ENCODE data around the gene METAP2.
A peak's percentile ranks its signal among the peaks of the same experiment; 100 is the strongest.
"Not testable (repeated sequence)": the region's sequence is repeated elsewhere in the genome, so short reads cannot be mapped to it uniquely, and the experiment has no call there.

Gene METAP2

DNA sequence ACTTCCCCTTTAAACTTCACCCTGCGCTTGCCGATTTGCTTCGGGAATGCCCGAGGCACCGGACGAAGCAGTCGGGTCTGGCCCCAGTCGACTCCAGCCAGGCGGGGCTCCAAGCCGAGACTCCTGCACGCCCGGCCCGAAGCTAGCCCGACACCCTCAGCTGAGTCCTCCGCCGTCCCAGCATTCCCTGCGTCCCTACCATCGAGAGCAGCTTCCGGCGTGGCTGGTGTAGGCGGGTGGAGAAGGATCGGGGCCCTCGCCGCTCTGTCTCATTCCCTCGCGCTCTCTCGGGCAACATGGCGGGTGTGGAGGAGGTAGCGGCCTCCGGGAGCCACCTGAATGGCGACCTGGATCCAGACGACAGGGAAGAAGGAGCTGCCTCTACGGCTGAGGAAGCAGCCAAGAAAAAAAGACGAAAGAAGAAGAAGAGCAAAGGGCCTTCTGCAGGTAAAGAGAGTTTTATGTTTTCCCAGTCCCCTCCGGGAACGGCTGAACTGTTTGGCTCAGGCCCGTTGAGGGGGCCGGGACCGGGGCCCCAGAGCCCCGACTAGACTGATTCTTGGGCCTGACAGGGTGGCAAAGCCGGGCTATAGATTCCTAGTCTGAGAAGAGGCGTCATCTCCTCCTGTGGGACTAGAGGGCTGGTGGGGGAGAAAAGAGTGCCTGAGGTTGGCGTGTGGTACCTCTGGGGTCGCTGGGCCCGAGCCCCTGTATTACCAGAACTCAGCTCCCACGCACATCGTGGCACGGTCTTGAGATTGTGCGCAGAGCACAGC is at the start of gene METAP2:
TSS of gene METAP2 (plus strand) at position 269 of the 776 bp plus-strand sequence. CDS start at position 297, 28 bp downstream.
- DNase-seq, result peak; percentile 88

DNA sequence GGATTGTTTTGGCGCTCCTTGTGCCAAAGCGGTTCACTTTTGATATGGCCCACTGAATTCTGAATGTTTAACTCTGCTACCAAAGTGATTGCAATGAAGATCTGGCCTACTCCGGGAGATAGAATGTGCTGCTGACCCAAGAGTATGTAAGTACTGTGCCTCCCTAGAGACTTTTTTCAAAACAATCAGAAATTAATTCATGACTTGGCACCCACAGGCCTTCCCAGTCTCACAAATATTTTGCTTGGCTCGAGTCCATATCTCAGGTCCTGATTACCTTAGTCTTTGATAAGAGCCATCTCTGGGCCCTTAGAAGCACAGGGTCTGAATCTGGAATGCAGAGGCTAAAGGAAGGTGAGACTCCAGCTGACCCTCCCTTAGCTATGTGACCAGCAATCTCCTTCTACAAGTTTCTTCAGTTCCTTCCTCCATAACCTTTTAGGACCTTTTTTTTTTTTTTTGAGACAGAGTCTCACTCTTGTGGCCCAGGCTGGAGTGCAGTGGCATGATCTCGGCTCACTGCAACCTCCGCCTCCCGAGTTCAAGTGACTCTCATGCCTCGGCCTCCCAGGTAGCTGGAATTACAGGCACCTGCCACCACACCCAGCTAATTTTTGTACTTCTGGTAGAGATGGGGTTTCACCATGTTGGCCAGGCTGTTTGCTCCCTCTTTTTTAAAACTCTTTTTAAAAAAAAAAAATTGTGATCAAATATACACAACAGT is 49.5 kb upstream of the METAP2 start:
- DNase-seq, result peak; percentile 94

DNA sequence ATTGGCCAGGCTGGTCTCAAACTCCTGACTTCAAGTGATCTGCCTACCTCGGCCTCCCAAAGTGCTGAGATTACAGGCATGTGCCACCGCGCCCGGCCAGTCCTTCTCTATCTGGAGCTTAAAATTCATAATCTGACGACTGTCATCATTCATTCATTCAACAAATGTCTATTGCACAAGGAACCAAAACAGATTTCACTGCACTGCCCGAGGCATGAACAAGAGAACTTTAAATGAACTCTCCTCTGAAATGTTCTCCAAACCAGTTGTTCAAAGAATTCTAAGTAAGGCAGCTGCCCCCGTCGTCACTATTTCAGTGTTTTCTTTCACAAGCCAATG is 44.8 kb upstream of the METAP2 start:
- no peak for DNase-seq

DNA sequence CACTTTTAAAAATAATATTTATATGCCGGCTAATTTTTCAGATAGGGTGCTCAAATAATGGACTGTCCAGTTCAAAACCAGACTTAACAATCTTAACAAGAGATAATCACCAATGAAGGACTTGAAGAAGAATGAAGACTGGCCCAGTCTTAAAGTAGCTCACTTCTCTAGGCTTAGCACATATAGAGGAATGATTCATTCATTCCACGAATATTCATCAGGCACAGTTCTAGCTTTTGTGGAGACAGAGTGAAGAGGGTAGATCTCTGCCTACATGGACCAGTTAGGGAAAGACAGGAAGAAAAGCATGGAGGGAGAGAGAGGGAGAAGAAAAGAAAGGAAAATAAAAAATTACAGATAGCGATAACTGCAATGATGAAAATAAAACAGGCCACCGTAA is 42.8 kb upstream of the METAP2 start:
- DNase-seq, result no peak

DNA sequence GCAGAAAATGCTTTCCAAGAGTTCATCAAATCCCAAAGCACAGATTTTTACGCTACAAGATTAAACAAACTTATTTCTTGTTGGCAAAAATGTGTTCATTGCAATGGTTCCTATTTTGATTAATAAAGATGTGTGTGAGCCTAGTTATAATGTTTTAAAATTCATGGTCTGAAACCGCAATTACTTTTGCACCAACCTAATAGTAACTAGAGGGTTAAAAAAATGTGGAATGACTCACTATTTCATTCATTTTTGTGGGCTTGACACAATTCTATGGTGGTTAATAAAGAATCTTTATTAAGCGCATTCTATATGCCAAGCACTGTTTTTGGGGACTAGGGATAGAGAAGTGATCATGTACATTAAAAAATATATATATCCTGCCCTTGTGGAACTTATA is 38.6 kb upstream of the METAP2 start:
- no peak for DNase-seq

DNA sequence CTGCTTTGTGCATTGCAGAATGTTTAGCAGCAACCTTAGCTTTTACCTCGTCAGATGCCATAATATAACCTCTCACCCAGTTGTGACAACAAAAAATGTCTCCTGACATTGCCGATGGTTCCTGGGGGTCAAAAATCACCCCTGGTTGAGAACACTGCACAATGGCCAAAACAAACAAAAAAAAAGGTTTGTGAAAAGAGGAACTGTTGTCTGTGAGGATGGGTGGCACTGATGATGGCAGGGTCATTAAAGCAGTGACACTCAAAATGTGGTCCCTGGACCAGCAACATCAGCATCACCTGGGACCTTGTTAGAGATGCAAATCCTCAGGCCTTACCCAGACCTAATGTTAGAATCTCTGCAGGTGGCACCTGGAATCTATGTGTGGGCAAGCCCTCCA is 36.4 kb upstream of the METAP2 start:
- no peak for DNase-seq

DNA sequence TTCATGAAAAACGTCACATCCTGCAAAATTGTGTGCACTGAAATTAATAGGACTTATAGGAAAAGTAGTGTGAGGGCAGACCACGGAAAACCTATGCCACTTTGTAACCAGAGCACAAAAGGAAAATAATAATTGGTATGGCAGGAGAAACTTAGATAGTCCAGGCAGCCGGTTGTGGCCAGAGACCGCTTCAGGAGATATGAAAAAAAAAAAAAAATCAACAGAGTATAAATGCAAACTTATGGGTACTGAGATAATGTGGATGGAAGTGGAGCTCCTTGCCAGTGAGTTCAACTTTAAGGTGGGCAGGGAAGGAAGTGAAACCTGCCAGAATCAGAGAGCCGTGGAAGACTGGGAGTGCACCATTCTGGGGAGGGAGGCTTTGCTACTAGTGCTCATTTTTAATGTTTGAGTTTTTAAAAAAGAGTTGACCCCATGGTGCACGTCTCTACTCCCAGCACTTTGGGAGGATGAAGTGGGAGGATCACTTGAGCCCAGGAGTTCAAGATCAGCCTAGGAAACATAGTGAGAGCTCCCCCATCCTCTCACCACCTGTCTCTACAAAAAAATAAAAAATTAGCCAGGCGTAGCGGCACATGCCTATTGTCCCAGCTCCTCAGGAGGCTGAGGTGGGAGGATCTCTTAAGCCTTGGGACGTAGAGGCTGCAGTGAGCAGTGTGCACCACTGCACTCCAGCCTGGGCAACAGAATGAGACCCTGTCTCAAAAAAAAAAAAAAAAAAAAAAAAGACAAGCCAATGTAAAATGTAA is 34.3 kb upstream of the METAP2 start:
- DNase-seq, result no peak

DNA sequence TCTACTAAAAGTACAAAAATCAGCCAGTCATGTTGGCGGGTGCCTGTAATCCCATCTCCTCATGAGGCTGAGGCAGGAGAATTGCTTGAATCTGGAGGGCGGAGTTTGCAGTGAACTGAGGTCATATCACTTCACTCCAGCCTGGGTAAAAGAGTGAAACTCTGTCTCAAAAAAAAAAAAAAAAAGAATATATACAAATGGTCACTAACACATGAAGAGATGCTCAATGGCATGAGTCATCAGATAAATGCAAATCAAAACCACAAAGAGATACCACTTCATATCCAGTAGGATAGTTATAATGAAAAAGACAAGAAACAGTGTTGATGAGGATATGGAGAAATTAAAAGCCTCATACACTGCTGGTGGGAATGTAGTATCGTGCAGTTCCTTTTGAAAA is 33.6 kb upstream of the METAP2 start:
- DNase-seq, result no peak

DNA sequence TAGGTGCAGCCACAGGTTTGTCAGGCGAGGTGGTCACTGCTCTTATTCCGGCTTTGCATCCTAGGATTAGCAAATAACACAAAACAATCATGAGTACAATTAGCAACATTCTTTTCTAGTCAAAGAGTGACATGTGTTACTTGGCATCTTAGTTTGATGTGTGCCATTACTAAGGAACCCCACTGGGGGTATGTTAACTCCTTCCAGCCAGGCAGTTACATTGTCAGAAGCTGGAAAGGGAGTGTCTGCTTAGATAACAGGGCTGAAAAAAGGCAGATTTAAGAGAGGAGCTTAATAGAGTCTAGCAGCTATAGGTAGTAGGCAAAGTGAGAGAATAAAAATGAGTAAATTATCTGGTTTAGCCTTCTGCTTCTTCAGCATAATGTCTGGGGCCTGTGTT is 30.5 kb upstream of the METAP2 start:
- no peak for DNase-seq

DNA sequence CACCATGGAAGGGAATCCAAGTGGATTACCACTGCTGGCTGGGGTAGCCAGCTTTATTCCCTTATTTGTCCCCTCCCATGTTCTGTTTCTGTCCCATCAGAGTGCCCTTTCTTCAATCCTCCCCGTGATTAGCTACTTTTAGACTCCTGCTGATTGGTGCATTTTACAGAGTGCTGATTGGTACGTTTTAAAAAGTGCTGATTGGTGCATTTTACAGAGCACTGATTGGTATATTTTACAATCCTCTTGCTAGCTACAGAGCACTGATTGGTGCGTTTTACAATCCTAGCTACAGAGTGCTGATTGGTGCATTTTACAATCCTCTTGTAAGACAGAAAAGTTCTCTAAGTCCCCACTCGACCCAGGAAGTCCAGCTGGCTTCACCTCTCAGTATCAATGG is 28.9 kb upstream of the METAP2 start:
- not testable (repeated sequence) for DNase-seq

DNA sequence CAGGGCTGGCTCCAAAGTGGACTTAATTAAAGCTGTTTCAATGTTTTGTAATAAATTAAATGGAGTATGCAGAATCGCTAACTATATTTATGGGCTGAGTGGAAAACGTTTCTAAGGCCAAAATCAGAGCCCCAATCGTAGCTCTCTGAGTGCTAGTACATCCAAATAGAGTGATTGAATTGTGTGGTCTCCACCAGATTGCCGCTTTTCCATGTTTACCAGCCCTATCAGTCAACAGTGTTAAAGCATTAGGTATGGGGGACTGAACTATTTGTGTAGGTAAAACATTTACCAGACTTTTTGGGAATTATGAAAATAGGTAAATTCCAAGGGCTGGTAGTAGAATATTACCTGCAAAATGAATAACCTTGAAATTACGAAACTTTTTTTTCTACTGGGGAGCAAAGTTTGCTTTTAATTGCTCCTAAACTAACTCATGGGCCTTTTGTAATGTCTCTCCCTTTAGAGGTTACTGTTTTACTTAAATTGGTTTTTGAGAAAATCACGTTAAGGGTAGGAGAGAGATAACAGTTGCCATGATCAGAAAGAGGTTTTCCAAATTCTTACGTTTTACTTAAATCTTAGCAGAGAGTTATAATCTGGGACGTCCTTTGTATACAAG is 28.0 kb upstream of the METAP2 start:
- no peak for DNase-seq

DNA sequence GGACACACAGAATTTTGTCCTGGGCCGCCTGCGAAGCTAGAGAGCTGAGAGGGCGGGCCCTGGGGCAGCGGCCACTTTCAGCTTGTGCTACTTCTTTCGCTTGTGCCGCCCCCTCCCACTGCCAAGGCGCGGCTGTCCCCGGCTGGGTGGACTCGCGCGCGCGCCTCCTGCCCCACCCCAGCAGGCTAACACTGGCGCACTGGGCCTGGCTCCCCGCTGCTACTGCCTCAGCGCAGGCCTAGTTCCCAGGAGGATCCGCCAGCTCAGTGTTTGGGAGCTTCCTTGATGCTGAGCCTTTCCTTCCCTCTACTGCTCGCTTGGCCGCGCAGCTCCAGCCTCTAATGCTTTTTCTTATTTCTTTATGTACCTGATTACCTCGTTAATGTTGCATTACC is 27.4 kb upstream of the METAP2 start:
- DNase-seq, result no peak

DNA sequence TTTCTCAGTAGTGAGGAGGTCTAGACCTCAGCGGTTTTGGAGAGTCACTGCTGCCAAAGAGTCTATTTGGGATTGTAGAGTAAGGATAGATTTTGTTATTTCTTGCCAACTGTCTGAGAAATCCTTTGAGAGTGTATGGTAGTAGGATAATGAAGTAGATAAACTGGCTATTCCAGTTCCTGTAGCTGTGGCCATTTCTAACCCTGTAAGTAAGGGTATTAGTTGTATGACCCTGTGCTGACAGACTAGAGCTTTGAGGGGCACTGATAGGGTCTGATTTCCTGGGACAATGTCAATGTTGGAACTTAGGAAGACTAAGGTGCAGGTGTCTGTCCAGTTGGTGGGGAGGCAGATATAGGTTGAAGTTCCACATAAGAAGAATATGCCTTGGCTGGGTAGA is 24.3 kb upstream of the METAP2 start:
- DNase-seq, result not testable (repeated sequence)

DNA sequence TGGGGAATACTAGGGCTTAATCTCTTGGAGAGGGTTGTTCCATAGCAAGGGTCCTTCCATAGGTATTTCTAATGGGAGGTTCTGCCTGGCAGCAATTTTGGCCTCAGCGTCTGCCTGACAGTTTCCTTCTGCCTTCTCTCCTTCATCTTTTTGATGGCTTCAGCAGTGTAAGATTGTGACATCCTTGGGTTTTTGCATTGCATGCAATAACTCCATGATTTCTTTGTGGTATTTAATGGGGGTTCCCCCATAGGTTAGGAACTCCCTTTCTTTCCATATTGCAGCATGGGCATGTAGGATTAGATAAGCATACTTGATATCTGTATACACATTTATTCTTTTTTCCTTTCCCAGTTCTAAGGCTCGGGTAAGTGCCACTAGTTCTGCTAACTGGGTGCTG is 21.5 kb upstream of the METAP2 start:
- DNase-seq, result not testable (repeated sequence)

DNA sequence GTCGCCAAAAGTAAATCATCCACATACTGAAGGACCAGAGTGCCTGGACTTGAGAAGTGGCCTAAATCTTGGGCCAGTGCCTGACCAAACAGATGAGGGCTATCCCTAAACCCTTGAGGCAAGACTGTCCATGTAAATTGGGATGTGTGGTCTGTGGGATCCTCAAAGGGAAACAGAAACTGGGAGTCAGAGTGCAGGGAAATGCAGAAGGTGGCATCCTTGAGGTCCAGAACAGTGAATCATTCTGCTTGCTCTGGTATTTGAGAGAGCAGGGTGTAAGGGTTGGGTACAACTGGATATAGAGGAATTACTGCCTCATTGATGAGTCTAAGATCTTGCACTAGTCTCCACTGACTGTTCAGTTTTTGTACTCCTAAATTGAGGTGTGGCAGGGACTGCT is 20.1 kb upstream of the METAP2 start:
- not testable (repeated sequence) for DNase-seq

DNA sequence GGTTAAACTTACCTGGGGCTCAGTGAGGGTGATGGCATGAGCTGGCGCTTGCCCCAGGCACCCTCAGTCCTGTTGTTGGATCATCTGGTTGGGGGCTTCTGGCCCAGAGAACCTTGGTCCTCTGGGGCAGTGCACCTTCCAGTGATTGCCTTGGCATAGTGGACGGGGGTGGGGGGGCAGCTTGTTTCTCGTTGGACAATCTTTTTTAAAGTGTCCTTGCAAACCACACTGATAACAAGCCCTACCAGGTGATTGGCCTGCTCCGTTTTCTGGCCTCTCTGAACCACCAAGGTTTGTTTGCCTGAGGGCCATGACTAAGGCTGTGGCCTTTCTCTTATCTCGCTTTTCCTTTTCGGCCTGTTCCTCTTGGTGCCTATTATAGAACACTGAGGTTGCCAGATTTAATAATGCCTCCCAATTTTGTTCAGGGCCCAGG is 19.2 kb upstream of the METAP2 start:
- DNase-seq, result not testable (repeated sequence)

DNA sequence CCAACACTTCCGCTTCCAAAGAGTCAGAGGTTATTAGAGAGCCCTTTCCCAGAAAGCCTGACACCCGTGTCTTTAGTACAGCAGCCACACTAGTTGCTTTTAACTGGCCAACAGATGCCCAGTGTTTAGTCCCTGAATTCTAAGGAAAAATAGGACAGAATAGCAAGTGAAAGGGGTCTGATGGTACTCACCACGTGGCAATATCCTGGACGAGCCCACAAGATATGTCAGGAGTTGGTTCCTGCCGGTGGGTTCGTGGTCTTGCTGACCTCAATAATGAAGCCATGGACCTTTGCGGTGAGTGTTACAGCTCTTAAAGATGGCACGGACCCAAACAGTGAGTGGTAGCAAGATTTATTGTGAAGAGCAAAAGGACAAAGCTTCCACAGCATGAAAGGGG is 16.3 kb upstream of the METAP2 start:
- not testable (repeated sequence) for DNase-seq

DNA sequence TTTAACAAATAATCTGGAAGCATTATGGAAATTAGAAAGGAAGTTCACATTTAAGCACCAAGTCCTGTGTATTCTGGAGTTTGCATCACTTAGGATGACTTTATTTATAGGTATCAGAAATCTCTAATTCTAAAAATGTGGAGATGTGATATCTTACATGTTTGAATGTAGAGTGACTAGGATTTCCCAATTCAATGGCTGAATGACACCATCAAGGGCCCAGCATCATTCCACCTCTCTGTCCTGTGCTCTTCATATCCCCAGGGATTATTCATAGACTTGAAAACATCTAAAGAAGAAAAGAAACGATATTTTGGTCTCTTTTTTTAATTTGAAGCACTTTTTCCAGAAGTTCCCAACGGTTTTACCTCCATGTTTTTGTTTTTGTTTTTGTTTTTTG is 15.2 kb upstream of the METAP2 start:
- DNase-seq, result no peak

DNA sequence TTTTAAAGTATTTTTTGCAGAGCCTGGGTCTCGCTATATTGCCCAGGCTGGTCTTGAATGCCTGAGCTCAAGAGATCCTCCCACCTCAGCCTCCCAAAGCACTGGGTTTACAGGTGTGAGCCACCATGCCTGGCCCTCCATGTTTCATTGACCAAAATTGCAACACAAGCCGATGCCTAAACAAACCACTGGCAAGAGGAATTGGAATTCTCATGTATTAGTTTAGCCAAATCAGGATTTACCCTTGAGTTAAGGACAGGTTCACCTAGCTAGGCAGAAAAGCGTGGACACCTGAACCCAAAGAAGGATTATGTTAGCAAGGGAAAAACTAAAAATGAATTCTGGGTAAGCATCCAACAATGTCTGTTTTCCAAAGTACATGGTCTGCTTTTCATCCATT is 14.6 kb upstream of the METAP2 start:
- no peak for DNase-seq

DNA sequence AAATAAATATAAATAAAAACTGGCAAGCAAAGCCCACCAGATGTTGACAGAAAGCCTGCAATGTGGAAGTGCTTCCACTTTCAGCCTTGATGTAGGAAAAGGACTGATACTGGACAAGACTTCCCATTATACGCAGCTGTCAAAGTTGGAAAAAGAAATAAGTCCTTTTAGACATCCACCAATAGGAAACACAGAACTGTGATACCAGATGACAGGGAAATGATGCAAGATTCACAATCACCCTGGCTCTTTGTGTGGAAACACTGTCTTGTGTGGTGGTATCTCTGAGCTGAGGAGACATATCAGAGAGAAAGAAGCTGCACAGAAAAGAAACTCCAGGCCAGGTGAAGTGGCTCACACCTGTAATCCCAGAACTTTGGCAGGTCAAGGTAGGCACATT is 13.8 kb upstream of the METAP2 start:
- DNase-seq, result no peak

DNA sequence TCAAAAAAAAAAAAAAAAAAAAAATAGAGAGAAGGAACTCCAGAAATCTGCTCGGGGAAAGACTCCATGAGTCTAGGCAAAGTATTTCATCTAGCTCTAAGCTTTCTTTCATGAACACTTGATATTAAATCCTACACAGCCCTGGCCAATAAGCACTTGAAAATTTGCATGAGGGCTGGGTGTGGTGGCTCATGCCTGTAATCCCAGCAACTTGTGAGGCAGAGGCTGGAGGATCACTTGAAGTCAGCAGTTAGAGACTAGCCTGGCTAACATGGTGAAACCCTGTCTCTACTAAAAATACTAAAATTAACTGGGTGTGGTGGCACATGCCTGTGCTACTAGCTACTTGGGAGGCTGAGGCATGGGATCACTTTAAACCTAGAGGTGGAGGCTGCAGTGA is 13.1 kb upstream of the METAP2 start:
- DNase-seq, result no peak

DNA sequence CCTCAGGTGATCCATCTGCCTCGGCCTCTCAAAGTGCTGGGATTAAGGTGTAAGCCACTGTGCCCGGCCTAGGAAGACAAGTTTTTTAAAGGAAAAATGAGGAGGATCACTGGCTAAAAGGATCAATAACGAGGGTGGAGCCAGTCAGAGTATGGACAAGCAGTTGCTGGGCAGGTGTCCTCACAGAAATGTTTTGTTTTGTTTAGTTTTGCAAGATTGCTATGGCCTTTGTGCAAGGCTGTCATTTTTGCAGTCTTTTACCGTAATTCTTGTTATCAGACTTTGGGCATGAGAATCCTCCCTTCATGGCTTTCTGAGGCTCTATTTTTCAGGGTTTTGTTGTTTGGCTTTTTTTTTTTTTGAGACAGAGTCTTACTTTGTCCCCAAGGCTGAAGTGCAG is 11.9 kb upstream of the METAP2 start:
- no peak for DNase-seq

DNA sequence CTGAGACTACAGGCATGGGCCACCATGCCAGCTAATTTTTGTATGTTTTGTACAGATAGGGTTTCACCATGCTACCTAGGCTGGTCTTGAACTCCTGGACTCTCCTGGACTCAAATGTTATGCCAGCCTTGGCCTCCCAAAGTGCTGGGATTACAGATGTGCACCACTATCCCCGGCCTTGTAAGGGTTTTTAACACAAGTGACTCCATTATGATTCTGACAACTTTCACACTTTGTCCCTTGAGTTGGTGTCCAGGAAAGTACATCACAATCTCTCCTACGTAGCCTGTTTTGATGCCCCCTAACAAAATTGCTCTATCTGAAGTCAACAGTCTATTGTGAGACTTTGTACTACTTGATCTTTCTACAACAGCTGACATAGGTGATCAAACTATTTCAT is 11.4 kb upstream of the METAP2 start:
- no peak for DNase-seq

Measured in DMS79 treated with DMSO at 0.1 percent for 48 hours (cell line).